Cardiac muscle cell (in vitro differentiated cells and primary cell): ENCODE data around the gene TARP.
"Not testable (repeated sequence)": the region's sequence is repeated elsewhere in the genome, so short reads cannot be mapped to it uniquely, and the experiment has no call there.

Experiments
- DNase-seq, 2 donors: peaks; one replicate each; pipeline versions ENCODE4 v3.0.0 to v3.0.0-alpha.2; 2010 to 2017; ENCODE audit warnings: low read depth in 1 of 2, low spot score in 1 of 2
- H3K27ac ChIP-seq: fragments of 200-600 bp; sonication (generic); 2 replicates; pipeline ENCODE4 v1.5.1; 2016
- H3K27me3 ChIP-seq: fragments of 200-600 bp; sonication (generic); 2 replicates; pipeline ENCODE4 v1.6.0; 2016; ENCODE audit warnings: control low read depth
- H3K36me3 ChIP-seq: fragments of 200-600 bp; sonication (generic); 2 replicates; pipeline ENCODE4 v1.5.1; 2016; ENCODE audit warnings: control low read depth
- H3K4me1 ChIP-seq: fragments of 200-600 bp; sonication (generic); 2 replicates; pipeline ENCODE4 v1.8.1; 2017; ENCODE audit warnings: low read depth, mild to moderate bottlenecking, mixed run types
- H3K4me3 ChIP-seq: fragments of 200-600 bp; sonication (generic); 2 replicates; pipeline ENCODE4 v1.5.1; 2016; ENCODE audit warnings: mild to moderate bottlenecking
- H3K9me3 ChIP-seq: fragments of 200-600 bp; sonication (generic); 2 replicates; pipeline ENCODE4 v1.5.1; 2017; ENCODE audit warnings: low read depth, mild to moderate bottlenecking, control low read depth
- CTCF ChIP-seq: IDR thresholded peaks from 2 replicates; pipeline ENCODE4 v1.5.1; 2012; ENCODE audit warnings: low read depth, mild to moderate bottlenecking, low read length

TARP gene

GRCh38 chr7:38264602-38265001 lies 8.8 kb downstream of the TARP start:
- not testable (repeated sequence) for H3K9me3 ChIP-seq, H3K27me3 ChIP-seq, H3K4me1 ChIP-seq, H3K36me3 ChIP-seq, H3K4me3 ChIP-seq, H3K27ac ChIP-seq, DNase-seq

- DNase-seq, H3K9me3 ChIP-seq, H3K36me3 ChIP-seq, H3K27me3 ChIP-seq, H3K4me1 ChIP-seq, H3K4me3 ChIP-seq, H3K27ac ChIP-seq: not testable (repeated sequence)
These were observed 10.2 kb downstream of the TARP start for GRCh38 chr7:38263274-38263673.

- no peak for DNase-seq
- no peak overlapping the region for H3K27ac ChIP-seq
- H3K27me3 ChIP-seq = no peaks in the 10 kb centered on the region
- no peaks in the 10 kb centered on the region for H3K9me3 ChIP-seq
- no peak for TF ChIP-seq CTCF
- H3K4me1 ChIP-seq = no peaks in the 10 kb centered on the region
- H3K4me3 ChIP-seq = no peak overlapping the region
- no peaks in the 10 kb centered on the region for H3K36me3 ChIP-seq
These were observed 10.9 kb downstream of the TARP start for GRCh38 chr7:38262545-38262944.

- not testable (repeated sequence) for DNase-seq, H3K4me3 ChIP-seq, H3K9me3 ChIP-seq, H3K36me3 ChIP-seq, H3K27me3 ChIP-seq, H3K27ac ChIP-seq, H3K4me1 ChIP-seq
These were observed 11.4 kb downstream of the TARP start for GRCh38 chr7:38262026-38262425.

GRCh38 chr7:38261601-38262000 lies 11.8 kb downstream of the TARP start:
- not testable (repeated sequence) for H3K9me3 ChIP-seq, H3K27me3 ChIP-seq, H3K4me1 ChIP-seq, H3K36me3 ChIP-seq, DNase-seq, H3K27ac ChIP-seq, H3K4me3 ChIP-seq

GRCh38 chr7:38259157-38259556 lies 14.3 kb downstream of the TARP start:
- not testable (repeated sequence) for H3K4me1 ChIP-seq, H3K27me3 ChIP-seq, H3K9me3 ChIP-seq, DNase-seq, H3K4me3 ChIP-seq, H3K27ac ChIP-seq, H3K36me3 ChIP-seq

- no peaks in the 10 kb centered on the region for H3K4me1 ChIP-seq
- no peak for TF ChIP-seq CTCF
- H3K4me3 ChIP-seq = no peak overlapping the region
- H3K27ac ChIP-seq = no peak overlapping the region
- no peaks in the 10 kb centered on the region for H3K27me3 ChIP-seq
- H3K36me3 ChIP-seq = no peaks in the 10 kb centered on the region
- DNase-seq = no peak
- no peaks in the 10 kb centered on the region for H3K9me3 ChIP-seq
These were observed 16.1 kb downstream of the TARP start for GRCh38 chr7:38257350-38257677.

- DNase-seq, H3K4me3 ChIP-seq, H3K27ac ChIP-seq, H3K4me1 ChIP-seq, H3K9me3 ChIP-seq, H3K36me3 ChIP-seq, H3K27me3 ChIP-seq: not testable (repeated sequence)
These were observed 23.6 kb downstream of the TARP start for GRCh38 chr7:38249849-38250248.

- no peaks in the 10 kb centered on the region for H3K27me3 ChIP-seq
- no peak overlapping the region for H3K27ac ChIP-seq
- no peak for TF ChIP-seq CTCF
- DNase-seq = no peak
- no peak overlapping the region for H3K4me3 ChIP-seq
- H3K4me1 ChIP-seq = no peaks in the 10 kb centered on the region
- H3K36me3 ChIP-seq = no peaks in the 10 kb centered on the region
- H3K9me3 ChIP-seq = no peaks in the 10 kb centered on the region
These were observed 25.3 kb downstream of the TARP start for GRCh38 chr7:38248069-38248567.
